NT2/D1 (cell line): ENCODE results near the gene KRTAP5-3.

Source experiments
- SUZ12 ChIP-seq: IDR thresholded peaks from 2 replicates; pipeline ENCODE4 v1.6.1; 2011; ENCODE audit not compliant: insufficient read length, insufficient read depth; ENCODE audit errors: extremely low read depth
- YY1 ChIP-seq: IDR thresholded peaks from 2 replicates; pipeline ENCODE4 v1.6.1; 2011; ENCODE audit not compliant: insufficient read length, insufficient read depth

GRCh38 chr11:1625541-1625940 lies 17.3 kb upstream of the KRTAP5-3 start:
- TF ChIP-seq YY1 (no peak), SUZ12 (no peak)
